ENCODE results near the gene ZNF580.

The ZNF580 gene

DNA sequence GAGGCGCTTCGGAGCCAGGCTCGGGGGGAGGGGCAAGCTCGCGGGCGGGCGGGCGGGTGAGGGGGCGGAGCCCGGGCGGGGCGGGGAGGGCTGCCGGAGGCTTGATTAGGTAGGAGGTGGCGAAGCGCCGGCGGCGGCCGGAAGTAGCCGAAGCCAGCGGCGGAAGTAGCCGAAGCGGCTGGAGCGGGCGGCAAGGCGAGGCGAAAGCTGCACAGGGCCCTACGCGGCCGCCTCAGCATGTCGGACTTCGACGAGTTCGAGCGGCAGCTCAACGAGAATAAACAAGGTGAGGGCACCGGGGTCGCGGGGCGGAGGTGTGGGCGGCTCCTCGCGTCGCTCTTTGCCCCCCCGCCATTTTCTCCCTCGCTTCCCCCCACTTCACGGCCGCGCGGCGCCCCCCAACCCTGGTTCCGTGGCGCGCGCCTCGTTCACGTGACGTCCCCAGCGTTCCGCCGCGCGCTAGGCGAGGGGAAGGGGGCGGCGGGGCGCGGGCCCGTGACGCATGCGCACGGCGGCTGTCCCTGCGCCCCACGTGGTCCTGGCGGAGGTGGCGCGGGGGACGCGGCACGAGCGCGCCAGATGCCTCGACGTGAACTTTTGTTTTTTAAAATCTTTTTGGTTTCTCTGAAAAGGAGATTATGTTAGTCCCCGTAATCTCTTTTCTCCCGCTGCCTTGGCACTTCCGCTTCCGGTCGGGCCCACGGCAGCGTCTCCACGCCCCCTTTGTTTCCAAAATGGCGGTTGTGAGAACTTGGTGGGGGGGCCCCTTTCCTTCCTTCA lies 14.3 kb downstream of the ZNF580 start, which contains the start of gene U2AF2:
Gene U2AF2 (plus strand): TSS at position 168 of the 780 bp plus-strand sequence. CDS start 70 bp downstream, at position 238.
- Histone ChIP-seq H3K27ac (peak within 1 kb of the TSS; percentile 99), H3K9me3 (ENCODE audit: severe bottlenecking) (no peaks in the 10 kb centered on the region), H3K4me3 (ENCODE audit: low read depth, low read length) (peak within 1 kb of the TSS; percentile 99), H3K36me3 (peaks cover 55% of the 10 kb centered on the region), H3K27me3 (ENCODE audit: insufficient read depth, low read depth, severe bottlenecking) (no peaks in the 10 kb centered on the region)
- TF ChIP-seq CTCF (IDR thresholded peaks at IDR 0.05; ENCODE audit: low read depth, low read length) = no peak
- DNase-seq = peak; percentile 94

DNA sequence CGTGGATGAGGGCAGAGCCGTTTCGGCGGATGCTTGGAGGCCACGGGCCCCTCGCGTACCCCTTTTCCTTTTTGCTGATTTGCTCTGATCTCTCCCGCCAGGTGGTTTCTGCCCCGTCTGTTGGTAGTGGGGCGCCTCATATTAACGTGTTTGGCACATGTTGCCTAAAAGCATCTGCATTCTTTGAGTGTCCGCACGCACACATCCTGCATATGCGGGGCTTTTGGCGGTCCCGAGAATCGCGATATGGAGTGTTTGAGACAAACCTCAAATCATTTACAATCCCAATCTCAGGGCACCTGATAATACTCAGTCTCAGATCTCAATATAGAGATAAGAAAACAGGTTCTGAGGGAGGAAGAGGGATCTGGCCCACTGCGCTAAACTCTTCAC lies 14.8 kb downstream of the ZNF580 start:
- no peaks in the 10 kb centered on the region for H3K9me3 ChIP-seq (ENCODE audit: severe bottlenecking)
- peak overlapping the region; percentile 99 for H3K4me3 ChIP-seq (ENCODE audit: low read depth, low read length)
- peak overlapping the region; percentile 99 for H3K27ac ChIP-seq
- no peak for TF ChIP-seq CTCF (IDR thresholded peaks at IDR 0.05; ENCODE audit: low read depth, low read length)
- no peak for DNase-seq
- peaks cover 57% of the 10 kb centered on the region for H3K36me3 ChIP-seq
- no peaks in the 10 kb centered on the region for H3K27me3 ChIP-seq (ENCODE audit: insufficient read depth, low read depth, severe bottlenecking)

- Histone ChIP-seq H3K36me3 (peaks cover 67% of the 10 kb centered on the region), H3K4me3 (ENCODE audit: low read depth, low read length) (peak overlapping the region; percentile 99), H3K27ac (no peak overlapping the region; the same call in 1 of the 2 replicates), H3K9me3 (ENCODE audit: severe bottlenecking) (no peaks in the 10 kb centered on the region), H3K27me3 (ENCODE audit: insufficient read depth, low read depth, severe bottlenecking) (no peaks in the 10 kb centered on the region)
- DNase-seq = no peak
- no peak for TF ChIP-seq CTCF (IDR thresholded peaks at IDR 0.05; ENCODE audit: low read depth, low read length)
Measured at GRCh38 chr19:55656552-55656951, 15.8 kb downstream of the ZNF580 start.

DNA sequence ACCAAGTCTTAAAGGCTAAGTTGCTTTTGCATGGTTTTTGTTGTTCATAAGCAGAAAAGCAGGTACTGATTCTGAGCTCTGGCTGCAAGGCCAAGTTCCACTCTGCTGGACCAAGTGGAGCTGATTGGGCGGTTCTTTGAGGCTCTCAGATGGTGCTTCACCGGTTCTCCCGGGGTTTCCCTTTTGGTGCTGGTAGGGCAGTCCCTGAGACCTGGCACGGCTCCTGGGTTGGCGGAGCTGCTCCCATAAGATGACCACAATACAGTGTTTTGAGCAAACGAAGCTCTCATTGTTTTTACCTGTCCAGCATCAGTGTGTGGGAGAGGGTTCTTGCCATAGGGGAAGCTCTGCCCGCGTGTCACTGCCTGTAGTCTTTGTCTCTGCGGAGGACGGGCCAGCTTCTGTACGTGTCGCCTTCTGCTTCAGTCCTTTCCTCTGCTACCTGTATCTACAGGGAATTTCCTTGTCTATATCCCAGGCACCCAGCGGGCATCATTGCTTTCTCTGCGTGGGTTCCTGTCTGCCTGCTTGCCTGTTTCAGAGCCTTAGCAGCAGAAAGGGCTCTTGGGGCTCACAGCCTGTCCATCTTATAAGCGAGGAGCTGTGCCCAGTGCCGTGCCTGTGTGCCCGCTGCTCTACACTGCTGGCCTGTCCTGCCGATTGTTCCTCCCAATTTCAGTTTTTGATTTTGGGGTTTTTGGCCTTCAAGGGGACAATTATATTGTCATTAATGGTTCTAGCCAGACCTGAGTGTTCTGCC lies 16.4 kb downstream of the ZNF580 start:
- H3K36me3 ChIP-seq = peaks cover 68% of the 10 kb centered on the region
- H3K27me3 ChIP-seq (ENCODE audit: insufficient read depth, low read depth, severe bottlenecking) = no peaks in the 10 kb centered on the region
- TF ChIP-seq CTCF (IDR thresholded peaks at IDR 0.05; ENCODE audit: low read depth, low read length) = no peak
- H3K27ac ChIP-seq = no peak overlapping the region
- no peak for DNase-seq
- H3K9me3 ChIP-seq (ENCODE audit: severe bottlenecking) = no peaks in the 10 kb centered on the region
- H3K4me3 ChIP-seq (ENCODE audit: low read depth, low read length) = no peak overlapping the region

- H3K4me3 ChIP-seq (ENCODE audit: low read depth, low read length) = no peak overlapping the region
Measured at GRCh38 chr19:55658846-55659459, 18.2 kb downstream of the ZNF580 start.

More at GRCh38 chr19:55658846-55659459, 18.2 kb downstream of the ZNF580 start:
- no peak for DNase-seq
- Histone ChIP-seq H3K27ac (no peak overlapping the region), H3K36me3 (peaks cover 78% of the 10 kb centered on the region), H3K9me3 (ENCODE audit: severe bottlenecking) (no peaks in the 10 kb centered on the region), H3K27me3 (ENCODE audit: insufficient read depth, low read depth, severe bottlenecking) (no peaks in the 10 kb centered on the region)
- TF ChIP-seq CTCF (IDR thresholded peaks at IDR 0.05; ENCODE audit: low read depth, low read length) = no peak

Data from WERI-Rb-1 (cell line).